GM18909 (cell line): ENCODE results near the gene CCDC174.
"Not testable (repeated sequence)": the region's sequence is repeated elsewhere in the genome, so short reads cannot be mapped to it uniquely, and the experiment has no call there.

Experiments used
- ATAC-seq: cut with Tn5 transposase; IDR thresholded peaks from one replicate; pipeline ENCODE4 v1.9.1; 2021; ENCODE audit warnings: mild to moderate bottlenecking; ENCODE audit not compliant: unreplicated experiment, poor library complexity

CCDC174 gene

DNA sequence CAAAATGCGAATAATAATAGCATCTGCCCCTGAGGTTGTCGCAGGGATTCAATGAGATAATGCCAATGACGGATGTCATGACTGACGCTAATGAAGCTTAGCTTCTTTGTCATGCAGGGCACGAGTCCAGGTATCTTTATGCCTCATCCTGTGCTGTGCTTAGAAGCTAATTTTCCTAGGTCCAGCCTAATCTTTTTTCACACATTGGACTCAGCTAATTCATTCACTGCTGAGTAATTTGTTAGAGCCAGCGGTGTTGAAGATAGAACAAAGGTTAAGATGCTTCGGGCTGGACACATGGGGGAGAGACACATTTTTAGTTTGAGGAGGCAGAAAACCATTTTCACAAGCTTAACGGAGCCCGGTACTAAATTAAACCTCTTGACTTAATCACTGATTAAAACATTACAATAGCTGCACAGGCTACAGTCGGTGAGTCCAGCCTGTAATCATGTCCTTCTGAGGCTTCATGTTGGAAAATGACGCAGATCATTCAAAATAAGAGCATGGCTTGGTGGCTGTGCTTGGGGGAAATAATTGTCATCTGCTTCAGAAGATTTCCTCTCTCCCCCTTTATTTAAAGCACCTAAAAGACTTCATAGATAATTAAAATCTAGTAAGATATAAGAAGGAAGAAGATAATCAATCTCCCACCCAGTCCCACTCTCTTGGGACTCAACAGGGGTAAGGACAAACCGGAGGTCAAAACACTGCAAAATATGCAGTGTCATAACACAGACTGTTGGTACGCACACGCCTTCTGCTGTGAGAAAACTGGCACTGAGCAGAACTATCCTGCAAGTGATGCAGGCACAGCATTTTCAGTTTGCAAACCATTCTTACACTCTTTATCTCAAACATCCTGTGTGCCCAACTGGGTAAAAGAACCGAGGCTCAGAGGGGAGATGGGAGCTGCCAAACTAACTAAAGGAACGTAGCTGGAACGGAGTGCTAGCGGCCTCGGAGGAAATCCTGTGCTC lies 3.3 kb upstream of the CCDC174 start:
- no peak for ATAC-seq

DNA sequence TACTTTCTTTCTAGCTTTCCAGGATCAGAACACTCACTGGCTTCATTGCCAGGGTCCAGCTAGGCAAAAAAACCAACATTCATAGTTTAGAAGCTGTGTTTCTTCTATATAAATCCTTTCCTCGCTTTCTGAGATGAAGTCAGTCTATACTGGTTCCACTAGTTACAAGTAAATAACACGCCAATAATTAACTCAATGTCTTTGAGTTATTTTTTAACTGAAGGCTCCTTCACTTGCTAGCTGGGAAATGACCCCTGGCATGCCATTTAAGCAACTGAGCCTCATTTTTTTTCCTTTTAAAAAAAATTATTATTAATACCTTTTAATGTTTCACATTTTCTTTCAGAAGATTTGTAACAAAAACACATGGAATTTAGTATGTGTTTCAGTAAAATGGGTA lies 2.1 kb upstream of the CCDC174 start:
- ATAC-seq = no peak

- ATAC-seq = no peak
Observed at GRCh38 chr3:14650193-14650592, 1.4 kb upstream of the CCDC174 start.

DNA sequence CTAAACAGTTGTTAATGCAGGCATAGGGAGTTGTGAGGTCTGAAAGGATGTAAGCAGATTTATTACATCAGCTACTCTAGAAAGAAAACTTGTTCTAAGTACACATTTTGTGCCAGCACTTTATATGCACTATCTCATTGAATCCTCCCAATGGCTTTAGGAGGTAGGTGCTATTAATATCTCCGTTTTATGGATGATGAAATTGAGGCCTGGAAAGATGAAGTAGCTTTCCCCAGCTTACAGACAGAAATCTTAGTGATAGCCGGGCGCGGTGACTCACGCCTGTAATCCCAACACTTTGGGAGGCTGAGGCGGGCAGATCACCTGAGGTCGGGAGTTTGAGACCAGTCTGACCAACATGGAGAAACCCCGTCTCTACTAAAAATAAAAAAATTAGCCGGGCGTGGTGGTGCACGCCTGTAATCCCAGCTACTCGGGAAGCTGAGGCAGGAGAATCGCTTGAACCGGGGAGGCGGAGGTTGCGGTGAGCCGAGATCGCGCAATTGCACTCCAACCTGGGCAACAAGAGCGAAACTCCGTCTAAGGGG lies 872 bp downstream of the CCDC174 start:
- ATAC-seq = not testable (repeated sequence)

- no peak for ATAC-seq
Observed at GRCh38 chr3:14657579-14657978, 6.0 kb downstream of the CCDC174 start.

DNA sequence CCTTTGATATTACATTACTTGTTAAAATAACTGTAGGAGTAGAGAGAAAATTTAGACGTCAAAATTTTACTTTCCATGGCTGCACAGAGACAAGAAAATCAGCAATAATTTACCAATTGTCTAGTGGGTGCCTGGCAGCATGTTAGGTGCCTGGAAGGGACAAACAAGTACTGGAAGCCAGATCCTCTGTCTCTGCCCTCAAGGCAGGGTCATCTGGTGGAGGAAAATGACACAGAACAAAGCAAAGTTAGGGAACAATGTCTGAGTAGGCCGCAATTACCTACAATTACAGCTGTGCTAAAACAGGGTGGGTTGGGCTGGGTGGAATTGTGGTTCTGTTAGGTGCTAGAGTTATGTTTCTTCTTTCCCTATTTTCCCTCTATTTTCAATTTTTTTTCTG lies 7.4 kb downstream of the CCDC174 start:
- no peak for ATAC-seq

- ATAC-seq = no peak
Observed at GRCh38 chr3:14660942-14661341, 9.4 kb downstream of the CCDC174 start.

DNA sequence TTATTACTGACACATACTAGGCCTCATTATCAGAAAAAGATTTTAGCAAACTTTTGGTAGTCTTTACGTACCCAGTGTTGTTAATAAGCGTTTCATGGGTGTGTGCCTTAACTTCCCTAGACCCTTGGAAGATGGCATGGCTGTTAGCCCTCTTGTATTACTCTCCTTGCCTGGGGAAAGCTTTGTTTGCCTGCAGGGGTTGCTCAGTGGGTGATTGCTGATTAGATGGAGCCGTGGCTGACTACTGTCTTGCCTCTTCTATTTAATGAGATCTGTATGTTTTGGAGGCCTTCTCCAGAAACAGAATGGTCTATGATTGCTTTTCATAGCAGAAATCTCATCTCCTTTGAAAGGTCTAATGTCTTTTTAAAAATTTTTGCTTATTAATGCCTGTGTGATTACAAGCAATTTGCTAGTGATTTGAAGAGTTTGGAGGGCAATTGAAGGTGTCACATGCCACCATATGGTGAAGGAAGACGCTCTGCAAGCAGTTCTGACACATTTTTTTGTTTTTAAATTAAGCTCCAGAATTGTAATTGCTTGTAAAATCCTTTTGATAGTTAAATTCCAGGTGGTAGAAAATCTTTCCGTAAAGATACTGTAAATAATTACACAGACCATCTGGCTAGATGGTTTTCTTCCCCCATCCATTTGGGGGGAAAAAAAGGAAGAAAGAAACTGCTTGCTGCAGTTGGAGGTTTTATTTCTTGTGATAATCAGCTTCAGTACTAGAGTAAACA lies 12.0 kb downstream of the CCDC174 start:
- no peak for ATAC-seq

DNA sequence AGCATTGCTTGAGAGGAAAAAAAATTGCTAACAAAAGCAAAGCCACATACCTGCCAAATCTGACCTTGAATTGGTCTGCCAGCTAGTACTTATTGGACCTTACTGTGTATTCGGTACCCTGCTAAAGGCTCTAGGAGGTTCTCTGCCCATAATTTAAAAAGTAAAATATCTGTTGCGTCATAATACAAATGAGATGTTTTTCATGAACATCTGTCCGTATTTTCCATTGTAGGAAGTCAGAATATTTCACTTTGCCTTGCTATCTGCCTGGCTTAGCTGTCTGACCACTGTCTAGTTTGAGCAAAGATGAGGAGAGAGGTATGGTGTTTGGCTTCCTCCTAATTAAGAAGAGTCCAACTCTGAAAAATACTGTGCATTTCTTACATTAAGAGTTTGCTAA lies 12.6 kb downstream of the CCDC174 start:
- ATAC-seq = no peak

GRCh38 chr3:14672588-14672987 lies 21.0 kb downstream of the CCDC174 start:
- no peak for ATAC-seq

- ATAC-seq = no peak
Observed at GRCh38 chr3:14674841-14675240, 23.3 kb downstream of the CCDC174 start, which contains the start of gene C3orf20. Gene C3orf20 (plus strand): TSS chr3:14675141. CDS start chr3:14682714, 7,573 bp downstream.

DNA sequence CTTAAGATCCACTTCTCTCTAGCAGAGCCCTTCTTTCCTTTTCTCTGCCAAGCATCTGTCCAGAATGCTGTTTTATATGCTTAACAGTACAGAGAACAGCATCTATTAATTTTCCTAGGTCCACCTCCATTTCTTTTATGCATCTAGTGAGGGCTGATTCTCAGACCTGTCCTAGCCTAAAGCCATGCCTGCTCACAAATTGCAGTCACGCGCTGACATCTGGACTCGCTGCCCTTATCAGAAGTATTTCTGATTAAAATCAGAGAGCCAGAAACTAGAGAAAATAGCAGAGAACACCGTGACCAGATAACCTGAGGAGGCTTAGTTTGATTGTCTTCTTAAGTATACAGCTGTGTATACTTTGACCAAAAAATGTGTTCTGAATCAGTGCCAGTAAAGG lies 25.3 kb downstream of the CCDC174 start:
- no peak for ATAC-seq

DNA sequence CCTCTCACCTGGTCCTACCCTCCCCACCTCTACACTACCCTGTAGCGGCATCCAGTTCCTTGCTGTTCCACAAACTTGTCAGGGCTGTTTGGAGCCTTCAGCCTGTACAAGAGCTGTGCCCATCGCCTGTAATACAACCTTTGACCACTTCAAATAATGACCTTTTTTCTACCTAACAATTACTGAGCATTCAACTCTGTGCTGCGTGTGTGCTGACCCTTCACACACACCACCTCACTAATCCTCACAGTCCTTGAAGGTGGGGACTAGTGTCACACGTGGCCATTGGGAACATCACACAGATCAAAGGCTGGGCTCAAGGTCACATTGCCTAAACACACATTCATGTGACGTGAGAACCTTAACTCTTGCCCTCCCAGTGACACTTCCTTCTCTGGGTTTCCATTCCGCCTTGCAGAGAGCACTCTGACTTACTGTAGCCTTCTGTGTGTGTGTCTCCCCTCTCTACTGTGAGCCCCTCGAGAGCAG lies 26.5 kb downstream of the CCDC174 start:
- no peak for ATAC-seq

DNA sequence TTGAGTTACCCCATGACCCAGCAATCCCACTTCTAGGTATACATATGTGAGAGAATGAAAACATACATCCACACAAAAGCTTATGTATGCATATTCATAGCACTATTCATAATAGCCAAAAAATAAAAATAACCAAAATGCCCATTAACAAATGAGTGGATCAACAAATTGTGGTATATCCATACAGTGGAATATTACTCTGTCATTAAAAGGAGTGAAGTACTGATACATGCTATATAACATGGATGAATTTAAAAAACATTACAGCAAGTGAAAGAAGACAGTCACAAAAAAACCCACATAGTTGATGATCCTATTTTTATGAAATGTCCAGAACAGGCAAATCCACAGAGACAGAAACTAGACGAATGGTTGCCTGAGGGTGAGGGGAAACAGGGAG lies 28.6 kb downstream of the CCDC174 start:
- ATAC-seq = no peak

DNA sequence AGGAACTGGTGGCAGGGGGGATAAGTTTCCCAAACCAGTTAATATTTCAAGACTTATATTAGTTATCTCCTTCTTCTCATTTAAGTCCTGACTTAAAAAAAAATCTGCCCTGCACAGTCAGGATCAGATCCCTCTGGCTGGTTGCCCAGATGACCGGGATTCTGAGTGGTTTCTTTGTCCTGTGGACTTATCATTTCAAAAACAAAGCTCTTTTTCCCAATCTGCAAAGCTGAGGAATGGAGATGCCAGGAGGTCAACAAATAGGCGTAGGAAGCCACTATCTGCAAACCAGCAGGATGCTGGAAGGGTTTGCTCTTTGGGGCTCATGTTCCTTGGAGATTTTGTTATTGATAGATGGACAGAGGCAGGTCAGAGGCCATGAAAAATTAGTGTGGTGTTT lies 29.2 kb downstream of the CCDC174 start:
- no peak for ATAC-seq

GRCh38 chr3:14684447-14684846 lies 32.9 kb downstream of the CCDC174 start:
- ATAC-seq = no peak

DNA sequence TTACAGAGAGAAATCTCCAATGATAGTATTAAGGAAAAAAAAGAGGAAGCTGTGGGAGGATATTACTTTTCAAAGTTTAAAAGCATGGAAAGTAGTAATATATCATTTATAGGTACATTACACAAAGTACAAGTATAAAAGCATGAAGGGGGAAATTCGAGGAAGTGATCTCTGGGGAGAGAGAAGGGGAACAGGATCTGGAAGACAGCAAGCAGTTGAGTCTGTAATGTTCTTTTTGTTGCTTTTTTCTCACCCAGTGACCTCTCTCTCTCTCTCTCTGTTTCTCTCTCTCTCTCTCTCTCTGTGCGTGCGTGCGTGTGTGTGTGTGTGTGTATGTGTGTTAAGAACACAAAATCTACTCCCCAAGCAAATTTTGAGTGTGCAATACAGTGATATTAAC lies 33.6 kb downstream of the CCDC174 start:
- ATAC-seq = no peak

- no peak for ATAC-seq
Observed at GRCh38 chr3:14687360-14687759, 35.8 kb downstream of the CCDC174 start.

DNA sequence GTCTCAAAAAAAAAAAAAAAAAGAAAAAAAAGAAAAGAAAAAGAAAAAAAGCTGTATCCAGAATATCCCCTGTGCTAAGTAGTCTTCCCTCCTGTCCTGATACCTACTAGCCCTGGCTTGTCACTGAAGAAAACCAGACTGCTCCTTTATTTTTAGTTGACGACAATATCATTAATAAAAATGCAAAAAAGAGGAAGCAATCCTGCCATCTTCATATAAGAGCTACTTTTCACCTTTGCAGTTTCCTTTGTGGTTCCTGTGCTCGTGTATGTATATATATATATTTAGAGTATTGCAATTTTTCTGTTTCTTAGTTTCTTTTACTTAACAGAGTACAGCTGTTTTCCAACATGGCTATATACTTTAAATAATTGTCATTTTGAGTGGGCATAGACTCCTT lies 37.0 kb downstream of the CCDC174 start:
- peak; percentile 43 for ATAC-seq

DNA sequence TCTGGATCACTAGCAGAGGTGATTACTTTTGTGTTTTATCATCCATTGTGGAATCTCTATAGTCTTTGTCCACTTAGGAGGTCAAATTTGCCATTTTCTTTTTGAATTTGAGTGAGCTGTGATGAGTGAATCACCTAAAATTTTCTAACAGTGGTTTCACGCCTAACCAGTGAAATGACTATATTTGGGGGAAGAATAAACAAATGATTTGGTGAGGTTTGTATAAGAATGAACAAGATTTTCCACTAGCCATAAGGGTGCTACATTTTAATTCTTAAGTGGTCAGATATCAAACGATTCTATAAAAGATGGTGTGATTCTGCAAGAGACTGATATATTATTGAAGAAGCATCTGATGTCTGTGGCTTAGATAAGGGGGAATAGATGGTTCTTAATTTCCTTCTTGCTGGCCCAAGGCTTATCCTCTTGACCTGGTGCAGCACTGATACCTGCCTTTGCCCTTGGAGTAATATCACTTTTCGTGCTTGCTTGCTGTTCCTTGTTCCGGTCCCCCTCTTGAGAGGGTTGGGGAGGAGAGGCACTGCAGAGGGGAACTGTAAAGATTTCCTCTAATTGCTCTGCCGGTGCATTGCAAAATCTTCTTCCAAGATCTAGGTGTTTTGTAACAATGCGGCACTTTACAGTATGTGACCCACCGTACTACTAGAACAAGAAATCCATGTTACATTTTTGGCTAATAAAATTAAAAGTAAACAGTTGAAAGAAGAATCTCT lies 37.9 kb downstream of the CCDC174 start:
- ATAC-seq = no peak
